ENCODE results near the gene RASL11B.

RASL11B gene

GRCh38 chr4:52843958-52844357 is 18.2 kb upstream of the RASL11B start:
- DNase-seq = no peak

GRCh38 chr4:52844596-52844995 is 17.5 kb upstream of the RASL11B start:
- no peak for DNase-seq

DNA sequence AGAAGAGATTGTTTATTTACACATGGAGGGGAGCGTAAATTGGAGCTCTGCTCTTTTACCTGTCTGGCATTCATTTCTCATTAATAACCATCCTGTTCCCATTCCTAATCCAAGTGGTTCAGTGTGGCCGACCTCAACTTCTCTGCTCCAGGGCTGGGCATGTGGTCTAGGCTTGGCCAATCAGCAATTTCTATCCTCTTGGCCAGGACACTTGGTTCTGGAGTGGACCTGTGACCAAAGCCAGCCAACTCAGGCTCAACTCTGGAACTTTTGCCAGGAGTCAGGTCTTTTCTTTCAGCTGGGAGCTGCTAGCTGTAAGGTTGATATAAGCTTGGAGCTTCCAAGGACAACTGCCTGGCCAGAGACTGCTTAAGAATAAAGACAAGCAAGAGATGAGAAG is 15.6 kb upstream of the RASL11B start:
- DNase-seq = no peak

DNA sequence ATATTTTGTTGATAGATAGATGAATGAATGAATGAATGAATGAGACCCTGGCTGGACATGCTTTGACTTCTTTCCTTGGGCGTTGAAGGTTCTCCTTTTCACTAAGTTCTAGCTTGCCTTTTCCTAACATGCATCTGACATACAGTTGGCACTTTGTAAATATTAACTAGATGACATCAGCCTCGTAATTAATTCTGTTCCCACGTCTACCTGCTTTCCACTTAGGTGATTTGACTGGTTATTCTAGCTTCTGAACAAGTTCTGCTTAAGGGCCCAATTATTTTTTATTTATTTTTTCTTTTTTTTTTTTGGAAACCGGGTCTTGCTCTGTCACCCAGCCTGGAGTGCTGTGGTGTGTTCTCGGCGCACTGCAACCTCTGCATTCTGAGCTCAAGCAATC is 13.9 kb upstream of the RASL11B start:
- no peak for DNase-seq

DNA sequence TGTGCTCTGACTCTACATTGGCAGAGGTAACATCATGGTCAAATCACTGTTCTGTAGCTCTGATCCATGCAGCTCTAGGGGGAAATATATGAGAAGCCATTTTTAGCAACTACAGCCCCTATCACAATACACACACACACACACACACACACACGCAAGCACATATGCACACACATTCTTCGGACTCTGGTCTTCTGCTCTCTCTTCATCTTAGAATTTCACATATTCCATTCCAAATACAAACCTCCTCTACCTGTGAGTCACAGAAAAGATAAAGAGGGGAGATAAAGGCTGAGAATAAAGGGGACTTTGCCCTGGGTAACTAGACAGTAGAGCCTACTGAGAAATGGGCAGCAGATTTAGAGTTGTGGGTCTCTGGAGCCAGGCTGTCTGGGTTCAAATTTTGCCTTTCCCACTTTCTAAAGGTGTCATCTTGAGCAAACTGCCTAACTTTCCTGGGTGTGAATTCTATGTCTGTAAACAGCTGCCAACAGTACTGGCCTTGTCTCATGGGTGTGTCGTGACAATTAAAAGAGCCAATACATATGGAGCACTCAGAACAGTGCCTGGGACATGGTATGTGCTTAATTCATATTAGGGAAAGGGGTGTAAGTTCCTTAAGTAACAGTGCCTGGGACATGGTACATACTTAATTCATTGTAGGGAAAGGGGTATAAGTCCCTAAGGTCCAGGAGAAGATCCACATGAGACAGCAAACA is 11.6 kb upstream of the RASL11B start:
- DNase-seq = no peak

- DNase-seq = no peak
Measured at GRCh38 chr4:52852041-52852440, 10.1 kb upstream of the RASL11B start.

- DNase-seq = no peak
Measured at GRCh38 chr4:52852711-52853110, 9.4 kb upstream of the RASL11B start.

DNA sequence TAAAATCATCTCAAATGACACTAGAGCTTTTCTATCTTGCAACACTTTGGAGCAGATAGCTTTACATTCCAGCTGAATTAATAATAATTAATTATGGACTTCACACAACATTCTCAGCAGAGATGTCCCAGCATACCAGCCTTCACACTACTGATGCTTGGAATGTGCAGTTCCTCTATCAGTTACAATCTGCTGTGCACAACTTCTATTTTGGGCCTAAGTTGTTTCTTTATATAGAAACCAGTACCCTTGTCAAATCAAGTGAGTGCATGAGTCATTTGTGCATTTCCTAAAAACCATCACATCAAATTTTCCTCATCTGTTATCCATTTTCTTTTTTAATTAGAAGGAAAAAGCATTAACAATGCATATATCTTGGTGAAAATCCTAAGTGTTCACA is 8.8 kb upstream of the RASL11B start:
- DNase-seq = no peak

DNA sequence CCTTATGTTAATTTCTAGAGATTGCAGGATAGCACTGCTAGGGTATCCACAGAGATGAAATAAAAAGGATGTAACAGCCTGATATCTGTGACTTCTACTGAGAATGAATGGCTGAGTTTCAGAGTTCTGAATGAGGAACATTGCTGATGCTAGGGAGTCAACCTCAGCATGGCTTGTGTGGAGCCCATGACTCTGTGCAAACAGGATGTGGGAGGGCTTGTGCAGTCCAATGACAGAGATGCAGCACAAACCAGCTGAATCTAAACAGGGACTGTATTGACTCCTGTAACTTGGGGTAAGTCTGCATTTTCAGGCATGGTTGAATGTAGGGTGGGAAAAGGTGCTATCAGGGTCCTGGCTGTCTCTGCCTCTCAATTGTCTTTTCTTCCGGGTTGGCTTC is 5.3 kb upstream of the RASL11B start:
- no peak for DNase-seq

DNA sequence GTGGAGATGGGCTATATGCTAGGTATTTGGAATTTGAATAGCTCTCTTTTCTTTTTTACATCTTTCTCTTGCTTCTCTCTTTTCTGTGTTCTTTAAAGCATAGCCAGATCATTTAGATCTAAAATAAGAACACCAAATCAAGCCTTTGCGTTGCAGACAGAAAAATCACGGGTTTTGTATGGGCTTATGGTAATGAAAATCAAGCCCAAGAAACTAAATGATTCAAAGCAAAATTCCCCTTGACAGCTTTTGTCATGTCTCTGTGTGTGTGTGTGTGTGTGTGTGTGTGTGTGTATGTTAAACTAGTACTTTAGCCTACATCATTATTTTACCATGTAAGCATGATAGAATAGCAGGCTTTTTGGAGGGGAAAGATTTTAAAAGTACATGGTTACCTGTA is 1.8 kb upstream of the RASL11B start:
- DNase-seq = no peak

GRCh38 chr4:52861171-52861823 is 820 bp upstream of the RASL11B start:
- no peak for DNase-seq

DNA sequence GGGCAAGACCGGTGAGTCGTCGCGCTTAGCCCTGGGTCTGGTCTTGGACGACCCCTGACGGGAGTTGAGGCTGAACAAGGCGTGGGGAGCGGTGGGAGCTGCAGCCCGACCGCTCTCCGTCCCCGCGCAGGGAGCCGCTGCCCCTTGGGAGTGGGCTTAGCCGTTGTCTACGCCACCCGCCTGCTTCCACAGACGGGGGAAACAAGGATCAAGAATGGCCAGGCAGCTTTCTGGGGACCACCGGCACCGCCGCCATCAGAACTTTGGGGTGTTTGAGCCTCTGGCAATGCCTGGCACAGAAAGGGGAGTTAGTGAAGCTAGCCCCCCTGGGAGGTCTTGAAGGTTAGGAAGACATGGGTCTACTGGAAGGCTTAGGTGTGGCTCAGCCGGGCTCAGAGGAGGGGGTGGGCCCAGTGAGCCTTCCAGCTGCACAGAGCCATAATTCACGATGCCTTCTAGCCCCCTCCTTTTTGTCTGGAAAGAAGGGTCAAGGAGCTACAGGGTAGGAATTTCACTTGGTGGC is 583 bp downstream of the RASL11B start:
- DNase-seq = no peak

DNA sequence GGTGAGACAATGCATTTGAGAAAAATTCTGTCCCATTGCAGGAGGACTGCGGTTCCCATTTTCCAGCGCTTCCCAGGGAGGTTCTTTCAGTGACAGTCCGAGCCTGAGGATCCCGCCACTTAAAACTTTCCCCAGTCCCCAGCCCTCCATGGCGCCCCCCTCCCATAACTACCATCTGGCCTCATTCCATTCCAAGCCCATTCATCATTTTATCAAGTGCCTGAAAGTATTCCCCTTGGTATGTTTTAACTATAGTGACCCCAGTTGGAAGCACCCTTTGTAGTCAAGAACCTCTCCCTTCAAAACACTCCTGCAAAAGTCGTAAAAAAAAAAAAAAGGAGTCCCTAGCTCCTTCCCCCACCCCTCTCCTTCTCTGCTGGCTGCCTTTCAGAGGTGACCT is 1.2 kb downstream of the RASL11B start:
- DNase-seq = no peak

DNA sequence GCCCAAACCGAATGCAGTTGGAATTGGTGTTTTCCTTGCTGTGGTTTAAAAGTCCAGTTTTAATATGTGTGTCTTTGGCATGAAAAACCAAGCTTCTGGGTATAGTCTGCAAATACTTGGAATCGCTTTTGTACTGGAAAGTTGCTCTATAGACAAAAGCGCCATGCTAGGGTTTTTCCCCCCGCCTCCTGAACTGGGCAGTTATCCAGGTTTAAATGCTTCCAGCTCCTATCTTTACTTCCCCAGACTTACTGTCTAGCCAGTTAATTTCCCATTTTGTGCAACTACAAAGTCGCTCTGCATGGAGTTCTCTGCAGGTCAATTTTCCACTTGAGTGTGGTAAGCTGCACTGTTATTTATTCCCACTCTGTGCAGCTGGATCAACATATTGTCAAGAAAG is 2.7 kb downstream of the RASL11B start:
- DNase-seq = no peak

- no peak for DNase-seq
Measured at GRCh38 chr4:52865300-52865699, 3.2 kb downstream of the RASL11B start.

DNA sequence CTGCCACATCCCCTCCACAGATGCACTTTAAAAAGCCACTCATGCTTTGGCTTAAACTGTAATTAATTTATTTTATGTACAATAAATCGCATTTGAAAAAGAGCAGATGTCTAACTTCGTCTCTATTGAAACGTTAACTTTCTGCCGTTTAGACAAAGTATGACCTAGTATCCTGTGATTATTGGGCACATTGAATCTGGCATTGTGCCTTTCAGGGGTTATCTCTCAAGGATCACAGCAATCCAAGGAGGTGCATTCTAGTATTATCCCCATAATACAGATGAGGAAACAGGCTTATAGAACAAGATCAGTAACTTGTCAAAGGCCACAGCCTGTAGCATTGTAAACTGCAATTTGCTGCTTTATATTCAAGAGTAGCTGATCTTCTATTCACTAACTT is 4.6 kb downstream of the RASL11B start:
- no peak for DNase-seq

- no peak for DNase-seq
Measured at GRCh38 chr4:52867163-52867562, 5.0 kb downstream of the RASL11B start.

- no peak for DNase-seq
Measured at GRCh38 chr4:52868133-52868532, 6.0 kb downstream of the RASL11B start.

DNA sequence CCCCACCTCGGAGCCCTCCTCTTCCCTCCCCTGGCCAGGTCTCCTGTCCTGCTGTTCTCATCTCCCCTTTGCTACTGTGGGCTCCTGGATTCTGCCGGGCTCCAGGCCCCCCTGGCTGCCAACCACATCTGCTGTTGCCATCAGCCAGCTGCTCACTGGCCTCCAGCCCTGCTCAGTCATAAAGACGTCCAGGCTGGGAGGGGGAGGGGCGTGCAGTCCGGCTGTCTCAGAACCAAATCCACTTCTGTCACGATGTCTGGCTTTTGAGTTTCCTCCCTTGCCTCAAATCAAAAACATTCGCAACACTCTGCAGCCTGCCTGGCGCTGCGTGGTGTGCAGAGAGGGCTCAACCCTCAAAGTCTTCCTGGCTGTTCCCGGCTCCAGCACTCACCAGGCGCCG is 7.1 kb downstream of the RASL11B start:
- DNase-seq = no peak

- DNase-seq = no peak
Measured at GRCh38 chr4:52869656-52870055, 7.5 kb downstream of the RASL11B start.

- DNase-seq = no peak
Measured at GRCh38 chr4:52870225-52870624, 8.1 kb downstream of the RASL11B start.

DNA sequence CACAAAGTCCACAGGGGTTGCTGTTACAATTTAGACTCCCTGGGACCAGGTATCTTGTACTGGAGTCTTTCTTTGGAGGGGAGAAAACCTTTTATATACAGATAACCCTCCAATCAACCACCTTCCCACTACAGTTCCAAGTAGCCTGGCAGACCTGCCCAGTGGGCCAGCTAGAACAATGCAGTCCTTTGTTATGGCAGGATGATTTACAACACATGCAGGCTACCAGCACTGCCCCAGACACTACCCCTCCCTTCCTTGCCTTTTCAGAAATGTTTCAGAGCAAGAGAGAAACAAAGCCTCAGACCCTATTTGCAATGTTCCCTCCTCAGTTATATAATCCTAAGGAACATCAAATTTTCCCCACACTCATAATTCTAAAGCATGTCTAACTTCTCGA is 11.1 kb downstream of the RASL11B start:
- no peak for DNase-seq

- no peak for DNase-seq
Measured at GRCh38 chr4:52873861-52874343, 11.8 kb downstream of the RASL11B start.

GRCh38 chr4:52874948-52875347 is 12.8 kb downstream of the RASL11B start:
- DNase-seq = no peak

GRCh38 chr4:52876069-52876468 is 14.0 kb downstream of the RASL11B start:
- DNase-seq = no peak

Data from activated CD4-positive, alpha-beta T cell treated with anti-CD3 and anti-CD28 coated beads for 1 hour (primary cell).